Mesenchymal stem cell (in vitro differentiated cells and primary cell): ENCODE measurements around the gene LIN7B.
A peak's percentile ranks its signal among the peaks of the same experiment; 100 is the strongest.
"Not testable (repeated sequence)": the region's sequence is repeated elsewhere in the genome, so short reads cannot be mapped to it uniquely, and the experiment has no call there.

Experiments
- DNase-seq: peaks from one replicate; pipeline ENCODE4 v3.0.0-alpha.2; 2013
- H2AFZ ChIP-seq: one replicate; pipeline ENCODE4 v1.6.1; 2013; ENCODE audit warnings: low read depth, mild to moderate bottlenecking, control low read depth, inconsistent platforms, low read length, moderate library complexity
- H2AK5ac ChIP-seq: 2 replicates; pipeline ENCODE4 v1.6.1; 2013; ENCODE audit warnings: low read length, moderate library complexity, mild to moderate bottlenecking, inconsistent platforms; ENCODE audit not compliant: severe bottlenecking
- H2BK120ac ChIP-seq: one replicate; pipeline ENCODE4 v1.6.1; 2013; ENCODE audit warnings: low read depth, mild to moderate bottlenecking, inconsistent platforms, low read length, moderate library complexity
- H2BK12ac ChIP-seq, 2 experiments: one replicate each; pipeline ENCODE4 v1.6.1; 2013; ENCODE audit warnings: inconsistent platforms in 2 of 2, low read length in 2 of 2, mild to moderate bottlenecking in 2 of 2, moderate library complexity in 2 of 2, control low read depth in 1 of 2
- H2BK15ac ChIP-seq: one replicate; pipeline ENCODE4 v1.6.1; 2013; ENCODE audit warnings: mild to moderate bottlenecking, low read depth, inconsistent platforms; ENCODE audit not compliant: poor library complexity, severe bottlenecking
- H2BK5ac ChIP-seq: 2 replicates; pipeline ENCODE4 v1.6.1; 2013; ENCODE audit warnings: low read depth, mild to moderate bottlenecking, low read length, control low read depth, inconsistent platforms; ENCODE audit not compliant: poor library complexity, severe bottlenecking
- H3K14ac ChIP-seq, 2 experiments: one replicate each; pipeline ENCODE4 v1.6.1; 2013; ENCODE audit warnings: inconsistent platforms in 2 of 2, low read length in 2 of 2, control low read depth in 1 of 2, mild to moderate bottlenecking in 1 of 2, moderate library complexity in 1 of 2
- H3K18ac ChIP-seq, 2 experiments: one replicate each; pipeline ENCODE4 v1.6.1; 2013; ENCODE audit warnings: inconsistent platforms in 2 of 2, low read length in 2 of 2, control low read depth in 1 of 2, low read depth in 1 of 2, mild to moderate bottlenecking in 1 of 2
- H3K23ac ChIP-seq, 2 experiments: one replicate each; pipeline ENCODE4 v1.6.1; 2013; ENCODE audit warnings: inconsistent platforms in 2 of 2, low read length in 2 of 2, mild to moderate bottlenecking in 2 of 2, moderate library complexity in 2 of 2, control low read depth in 1 of 2
- H3K27ac ChIP-seq: 2 replicates; pipeline ENCODE4 v1.5.1; 2013; ENCODE audit warnings: mild to moderate bottlenecking, moderate library complexity, low read length, control low read depth, inconsistent platforms; ENCODE audit not compliant: poor library complexity, severe bottlenecking
- H3K27me3 ChIP-seq, 2 experiments: 2 replicates each; pipeline versions ENCODE4 v1.6.1 to v1.7.0; 2013; ENCODE audit warnings: low read length in 2 of 2, mild to moderate bottlenecking in 2 of 2, moderate library complexity in 2 of 2, control low read depth in 1 of 2, inconsistent platforms in 1 of 2; ENCODE audit not compliant: control insufficient read depth in 1 of 2, insufficient read depth in 1 of 2
- H3K36me3 ChIP-seq, 2 experiments: 2 replicates each; pipeline versions ENCODE4 v1.6.1 to v1.7.0; 2013; ENCODE audit warnings: low read length in 2 of 2, control low read depth in 1 of 2, inconsistent platforms in 1 of 2, low read depth in 1 of 2, mild to moderate bottlenecking in 1 of 2; ENCODE audit not compliant: insufficient read depth in 2 of 2, control insufficient read depth in 1 of 2
- H3K4ac ChIP-seq, 2 experiments: one replicate each; pipeline ENCODE4 v1.6.1; 2013; ENCODE audit warnings: inconsistent platforms in 2 of 2, low read length in 2 of 2, mild to moderate bottlenecking in 2 of 2, moderate library complexity in 2 of 2, control low read depth in 1 of 2, low read depth in 1 of 2
- H3K4me1 ChIP-seq: 2 replicates; pipeline ENCODE4 v1.6.1; 2013; ENCODE audit warnings: low read depth, low read length, control low read depth; ENCODE audit not compliant: control insufficient read depth, insufficient read depth
- H3K4me2 ChIP-seq: 2 replicates; pipeline ENCODE4 v1.6.1; 2013; ENCODE audit warnings: low read length, mild to moderate bottlenecking, inconsistent platforms; ENCODE audit not compliant: poor library complexity, severe bottlenecking
- H3K4me3 ChIP-seq, 2 experiments: 2 replicates each; pipeline versions ENCODE4 v1.5.1 to v1.7.0; 2013; ENCODE audit warnings: low read length in 2 of 2, mild to moderate bottlenecking in 2 of 2, control low read depth in 1 of 2, low read depth in 1 of 2; ENCODE audit not compliant: insufficient read depth in 1 of 2
- H3K79me1 ChIP-seq: replicated peaks from 2 replicates; pipeline ENCODE4 v1.6.1; 2013; ENCODE audit warnings: mild to moderate bottlenecking, control low read depth, low read length, inconsistent platforms; ENCODE audit not compliant: poor library complexity, severe bottlenecking
- H3K9ac ChIP-seq: 2 replicates; pipeline ENCODE4 v1.7.0; 2013; ENCODE audit warnings: mild to moderate bottlenecking, low read length, moderate library complexity
- H3K9me3 ChIP-seq: 2 replicates; pipeline ENCODE4 v1.7.0; 2013; ENCODE audit warnings: mild to moderate bottlenecking, low read length; ENCODE audit not compliant: control insufficient read depth
- H4K8ac ChIP-seq: one replicate; pipeline ENCODE4 v1.6.1; 2013; ENCODE audit warnings: inconsistent platforms, mild to moderate bottlenecking, low read length, moderate library complexity
- H4K91ac ChIP-seq: one replicate; pipeline ENCODE4 v1.6.1; 2013; ENCODE audit warnings: mild to moderate bottlenecking, low read length, inconsistent platforms
- WGBS: methylation state at CpG from one replicate; pipeline ENCODE4 v1.1.7; 2013; ENCODE audit warnings: mixed read lengths; 5-methylcytosine and 5-hydroxymethylcytosine counted together

LIN7B gene

GRCh38 chr19:49126575-49126974, 12.4 kb downstream of the LIN7B start:
- 83% methylated on average over 1 of the region's 4 CpGs for WGBS
- no peak overlapping the region for H2BK120ac ChIP-seq
- H3K4ac ChIP-seq: no peak overlapping the region
- peaks cover 2% of the 10 kb centered on the region for H3K79me1 ChIP-seq
- no peaks in the 10 kb centered on the region for H3K9me3 ChIP-seq
- H4K8ac ChIP-seq: no peak overlapping the region
- no peak overlapping the region for H3K9ac ChIP-seq
- H3K27me3 ChIP-seq: peaks cover 5 to 21% of the 10 kb centered on the region in 2 experiments
- no peak overlapping the region for H3K4me2 ChIP-seq
- H4K91ac ChIP-seq: no peak overlapping the region
- peaks cover 8% of the 10 kb centered on the region for H3K4me1 ChIP-seq
- DNase-seq: no peak
- no peak overlapping the region for H2BK5ac ChIP-seq
- no peak overlapping the region for H2AK5ac ChIP-seq
- H3K14ac ChIP-seq: no peak overlapping the region
- H2AFZ ChIP-seq: no peak overlapping the region
- no peak overlapping the region for H3K23ac ChIP-seq
- no peak overlapping the region for H3K27ac ChIP-seq
- no peak overlapping the region for H2BK15ac ChIP-seq
- no peak overlapping the region for H2BK12ac ChIP-seq
- H3K18ac ChIP-seq: no peak overlapping the region
- H3K36me3 ChIP-seq: peaks cover 0 to 5% of the 10 kb centered on the region in 2 experiments
- no peak overlapping the region for H3K4me3 ChIP-seq

GRCh38 chr19:49127225-49127624, 13.1 kb downstream of the LIN7B start:
- Histone ChIP-seq H2BK15ac (peak overlapping the region; percentile 44), H2AK5ac (peak overlapping the region; percentile 87), H3K27me3 (peaks cover 5 to 20% of the 10 kb centered on the region in 2 experiments)
- H3K23ac ChIP-seq, H2BK120ac ChIP-seq, H3K14ac ChIP-seq, H2BK12ac ChIP-seq, H2BK5ac ChIP-seq, H3K79me1 ChIP-seq, H3K9me3 ChIP-seq, H3K4me2 ChIP-seq, H3K18ac ChIP-seq, DNase-seq, H4K8ac ChIP-seq, H3K36me3 ChIP-seq, H2AFZ ChIP-seq, H4K91ac ChIP-seq, H3K4me3 ChIP-seq, H3K4me1 ChIP-seq, H3K9ac ChIP-seq, H3K27ac ChIP-seq, H3K4ac ChIP-seq: not testable (repeated sequence)
- WGBS: 100% methylated on average over 10 of the region's 12 CpGs

GRCh38 chr19:49127674-49128544, 13.7 kb downstream of the LIN7B start:
- Histone ChIP-seq H4K8ac (peak overlapping the region; percentile 66), H3K4ac (peak overlapping the region; percentile 77 to 89), H3K79me1 (peaks cover 2% of the 10 kb centered on the region), H2BK12ac (peak overlapping the region in 1 of 2 experiments; percentile 61), H3K4me2 (peak overlapping the region; percentile 87), H3K4me3 (peak overlapping the region; percentile 51 to 54), H3K36me3 (peaks cover 0 to 5% of the 10 kb centered on the region in 2 experiments), H4K91ac (peak overlapping the region; percentile 90), H2BK5ac (no peak overlapping the region), H3K4me1 (peaks cover 8% of the 10 kb centered on the region), H2BK120ac (no peak overlapping the region), H3K23ac (no peak overlapping the region), H3K9me3 (no peaks in the 10 kb centered on the region), H2AFZ (peak overlapping the region; percentile 97), H3K18ac (peak overlapping the region; percentile 81 to 85), H3K9ac (no peak overlapping the region), H2AK5ac (peak overlapping the region; percentile 87), H2BK15ac (peak overlapping the region; percentile 44), H3K14ac (peak overlapping the region in 1 of 2 experiments; percentile 78), H3K27me3 (peaks cover 5 to 24% of the 10 kb centered on the region in 2 experiments), H3K27ac (no peak overlapping the region)
- peak; percentile 98 for DNase-seq
- WGBS: 5% methylated on average over 60 of the region's 63 CpGs

- Histone ChIP-seq H3K79me1 (peaks cover 2% of the 10 kb centered on the region), H2BK12ac (no peak overlapping the region), H2AFZ (no peak overlapping the region), H2BK120ac (no peak overlapping the region), H3K4me3 (no peak overlapping the region), H2BK15ac (no peak overlapping the region), H3K4me1 (peaks cover 11% of the 10 kb centered on the region), H3K4ac (peak overlapping the region in 1 of 2 experiments; percentile 56), H3K14ac (no peak overlapping the region), H3K4me2 (no peak overlapping the region), H2AK5ac (no peak overlapping the region), H4K91ac (no peak overlapping the region), H2BK5ac (no peak overlapping the region), H3K18ac (no peak overlapping the region), H3K36me3 (peaks cover 0 to 5% of the 10 kb centered on the region in 2 experiments), H4K8ac (peak overlapping the region; percentile 6), H3K23ac (no peak overlapping the region), H3K27me3 (peaks cover 5 to 29% of the 10 kb centered on the region in 2 experiments), H3K9me3 (no peaks in the 10 kb centered on the region), H3K9ac (no peak overlapping the region), H3K27ac (no peak overlapping the region)
- WGBS: 81% methylated on average over 15 of the region's 15 CpGs
- no peak for DNase-seq
Observed at GRCh38 chr19:49128545-49129237, 14.5 kb downstream of the LIN7B start.
